Body of pancreas (tissue), 4 donors: ENCODE results near the gene VGLL4.

Source experiments
- POLR2A ChIP-seq, 3 donors: fragments of 450-650 bp; IDR thresholded peaks; one replicate each; pipeline ENCODE4 v1.6.1; 2016; ENCODE audit warnings: antibody characterized with exemption in 3 of 3, mild to moderate bottlenecking in 2 of 3
- TF ChIP-seq, protein P1 (sequence below), 7 experiments: fragments of 450-650 bp in 4 of 7; fragments of 200-600 bp in 3 of 7; sonication (generic) in 3 of 7; IDR thresholded peaks; one replicate each; pipeline ENCODE4 v1.5.1; 2016 to 2019; ENCODE audit warnings: antibody characterized with exemption in 7 of 7

DNA sequence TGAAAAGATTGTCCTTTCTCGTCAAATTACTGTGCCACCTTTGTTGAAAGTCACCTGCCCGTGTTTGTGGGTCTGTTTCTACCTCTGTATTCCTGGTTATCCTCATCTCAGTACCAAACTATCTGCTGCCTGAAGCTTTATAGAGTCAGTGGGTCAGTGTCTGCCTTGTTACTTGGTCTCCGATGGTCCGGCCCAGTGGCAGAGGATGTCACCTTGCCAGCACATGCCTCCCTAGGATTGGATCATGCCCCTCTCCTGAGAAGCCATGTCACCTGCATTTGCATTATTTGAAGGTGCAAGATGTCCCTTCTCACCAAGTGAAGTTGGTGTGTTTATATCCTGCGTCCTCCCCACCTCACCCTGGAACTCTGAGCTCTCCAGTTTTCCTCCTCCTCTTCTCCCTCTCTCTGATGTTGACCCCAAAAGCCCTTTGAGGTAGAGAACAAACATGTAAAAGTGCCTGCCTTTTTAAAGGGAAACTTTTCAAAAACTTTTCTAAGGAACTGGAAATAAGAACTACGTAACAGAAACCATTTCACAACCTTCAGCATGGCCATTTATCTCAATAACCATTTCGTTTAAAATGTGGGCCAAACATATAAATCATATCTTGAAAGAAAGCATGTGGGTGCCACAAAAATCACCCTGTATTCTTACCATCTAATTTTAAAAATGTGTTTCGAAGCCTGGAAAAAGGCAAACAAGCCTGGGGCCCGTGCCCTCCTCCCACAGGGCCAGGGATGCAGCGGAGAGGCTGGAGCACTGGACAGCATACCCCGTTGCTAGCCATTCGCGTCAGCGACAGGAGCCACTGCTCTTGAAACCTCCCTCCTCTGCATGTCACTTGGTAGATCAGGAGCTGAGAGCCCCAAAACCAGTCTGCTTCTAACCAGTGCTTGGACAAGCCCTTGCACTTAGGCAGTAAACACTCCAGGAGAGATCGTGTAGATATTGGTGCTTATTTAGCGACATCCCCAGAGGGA, 102.1 kb downstream of the VGLL4 start:
- TF ChIP-seq, protein P1, sequence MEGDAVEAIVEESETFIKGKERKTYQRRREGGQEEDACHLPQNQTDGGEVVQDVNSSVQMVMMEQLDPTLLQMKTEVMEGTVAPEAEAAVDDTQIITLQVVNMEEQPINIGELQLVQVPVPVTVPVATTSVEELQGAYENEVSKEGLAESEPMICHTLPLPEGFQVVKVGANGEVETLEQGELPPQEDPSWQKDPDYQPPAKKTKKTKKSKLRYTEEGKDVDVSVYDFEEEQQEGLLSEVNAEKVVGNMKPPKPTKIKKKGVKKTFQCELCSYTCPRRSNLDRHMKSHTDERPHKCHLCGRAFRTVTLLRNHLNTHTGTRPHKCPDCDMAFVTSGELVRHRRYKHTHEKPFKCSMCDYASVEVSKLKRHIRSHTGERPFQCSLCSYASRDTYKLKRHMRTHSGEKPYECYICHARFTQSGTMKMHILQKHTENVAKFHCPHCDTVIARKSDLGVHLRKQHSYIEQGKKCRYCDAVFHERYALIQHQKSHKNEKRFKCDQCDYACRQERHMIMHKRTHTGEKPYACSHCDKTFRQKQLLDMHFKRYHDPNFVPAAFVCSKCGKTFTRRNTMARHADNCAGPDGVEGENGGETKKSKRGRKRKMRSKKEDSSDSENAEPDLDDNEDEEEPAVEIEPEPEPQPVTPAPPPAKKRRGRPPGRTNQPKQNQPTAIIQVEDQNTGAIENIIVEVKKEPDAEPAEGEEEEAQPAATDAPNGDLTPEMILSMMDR (IDR thresholded peaks at IDR 0.05) = no peak
- no peak for TF ChIP-seq POLR2A (IDR thresholded peaks at IDR 0.05)
